CD8-positive, alpha-beta memory T cell (primary cell): ENCODE measurements around the gene SUGP2. TPM values are rescaled to one million over a fixed set of nuclear protein-coding genes. Genes with fewer than 3 reads are reported as not detected.
"Not testable (repeated sequence)": the region's sequence is repeated elsewhere in the genome, so short reads cannot be mapped to it uniquely, and the experiment has no call there.

Experiments used
- CTCF ChIA-PET: fragments of 350-600 bp; sonication (Branson Sonifier 250); formaldehyde crosslinking; loops from one replicate; lab custom pipeline; 2021; ENCODE audit warnings: antibody characterized with exemption; lab: Charles Lee
- POLR2A ChIA-PET: fragments of 350-600 bp; sonication (Branson Sonifier 250); formaldehyde crosslinking; loops from one replicate; lab custom pipeline; 2021; ENCODE audit warnings: antibody characterized with exemption; lab: Charles Lee
- DNase-seq, 5 donors: peaks; one replicate each; pipeline versions ENCODE4 v3.0.0 to v3.0.0-alpha.2; 2020 to 2022; ENCODE audit warnings: mixed read lengths in 1 of 5
- H3K27ac ChIP-seq: one replicate; pipeline ENCODE4 v1.7.0; 2013; ENCODE audit warnings: low read depth, mild to moderate bottlenecking, low read length, moderate library complexity
- H3K27me3 ChIP-seq: 2 replicates; pipeline ENCODE4 v1.7.0; 2013; ENCODE audit warnings: low read length, mild to moderate bottlenecking; ENCODE audit not compliant: insufficient read depth, poor library complexity, severe bottlenecking
- H3K36me3 ChIP-seq: 2 replicates; pipeline ENCODE4 v1.7.0; 2013; ENCODE audit warnings: mild to moderate bottlenecking, low read length, moderate library complexity; ENCODE audit not compliant: insufficient read depth
- H3K4me1 ChIP-seq: 2 replicates; pipeline ENCODE4 v1.7.0; 2013; ENCODE audit warnings: mild to moderate bottlenecking, low read length, moderate library complexity; ENCODE audit not compliant: insufficient read depth
- H3K4me3 ChIP-seq: 2 replicates; pipeline ENCODE4 v1.7.0; 2013; ENCODE audit warnings: mild to moderate bottlenecking, low read length
- H3K9me3 ChIP-seq: 2 replicates; pipeline ENCODE4 v1.7.0; 2013; ENCODE audit warnings: mild to moderate bottlenecking, low read length
- H3K27ac Mint-ChIP-seq, 8 donors: one replicate each; pipeline ENCODE4 v1.8.0; 2020 to 2021; ENCODE audit warnings: mixed read lengths in 8 of 8, mild to moderate bottlenecking in 6 of 8, inconsistent platforms in 3 of 8, moderate library complexity in 3 of 8
- H3K27me3 Mint-ChIP-seq, 2 donors: one replicate each; pipeline ENCODE4 v1.8.0; 2020 to 2021; ENCODE audit warnings: mixed read lengths in 2 of 2, mild to moderate bottlenecking in 1 of 2, moderate library complexity in 1 of 2
- H3K36me3 Mint-ChIP-seq, 3 donors: one replicate each; pipeline ENCODE4 v1.8.0; 2020 to 2021; ENCODE audit warnings: mixed read lengths in 3 of 3, inconsistent platforms in 1 of 3, mild to moderate bottlenecking in 1 of 3
- H3K4me1 Mint-ChIP-seq, 3 donors: one replicate each; pipeline ENCODE4 v1.8.0; 2020 to 2021; ENCODE audit warnings: mixed read lengths in 3 of 3, inconsistent platforms in 1 of 3, mild to moderate bottlenecking in 1 of 3
- H3K4me3 Mint-ChIP-seq, 7 donors: one replicate each; pipeline ENCODE4 v1.8.0; 2020 to 2021; ENCODE audit warnings: mixed read lengths in 7 of 7, mild to moderate bottlenecking in 6 of 7, moderate library complexity in 4 of 7, inconsistent platforms in 2 of 7
- H3K9me3 Mint-ChIP-seq, 5 donors: one replicate each; pipeline ENCODE4 v1.8.0; 2020 to 2022; ENCODE audit warnings: mixed read lengths in 5 of 5, mild to moderate bottlenecking in 3 of 5, moderate library complexity in 2 of 5, inconsistent platforms in 1 of 5
- polyA plus RNA-seq: library from polyadenylated mRNA; unstranded; fragments of 300-500 nt; fragmentation: Illumina TruSeq; gene quantifications from one replicate; pipeline ENCODE4 v1.2.3, GENCODE V29; 2021
- total RNA-seq, 2 experiments: library from RNA; stranded (reverse); gene quantifications; one replicate each; pipeline ENCODE4 v1.2.3, GENCODE V29; 2021

The SUGP2 gene
- total and polyA plus RNA-seq, 3 experiments from 2014 or later = 10.0 to 81.2 (median 77.6) TPM

- Histone ChIP-seq H3K4me3 (no peak overlapping the region), H3K9me3 (no peaks in the 10 kb centered on the region), H3K27ac (no peak overlapping the region), H3K36me3 (no peaks in the 10 kb centered on the region), H3K27me3 (no peaks in the 10 kb centered on the region), H3K4me1 (no peaks in the 10 kb centered on the region)
- Mint-ChIP-seq H3K27ac (no peak overlapping the region), H3K36me3 (no peaks in the 10 kb centered on the region), H3K27me3 (peaks cover 1 to 3% of the 10 kb centered on the region in 2 donors), H3K4me1 (peaks cover 0 to 3% (median under 1%) of the 10 kb centered on the region in 3 donors), H3K9me3 (no peaks in the 10 kb centered on the region), H3K4me3 (no peak overlapping the region)
- ChIA-PET CTCF (no interaction called here), POLR2A (no interaction called here)
- DNase-seq = no peak
These were observed 79.2 kb downstream of the SUGP2 start for GRCh38 chr19:18954094-18954493.

- H3K36me3 ChIP-seq, H3K9me3 Mint-ChIP-seq, H3K4me1 ChIP-seq, H3K27me3 Mint-ChIP-seq, H3K36me3 Mint-ChIP-seq, POLR2A ChIA-PET, DNase-seq, H3K27ac Mint-ChIP-seq, H3K4me3 Mint-ChIP-seq, H3K4me3 ChIP-seq, H3K27me3 ChIP-seq, CTCF ChIA-PET, H3K9me3 ChIP-seq, H3K27ac ChIP-seq: not testable (repeated sequence)
- H3K4me1 Mint-ChIP-seq = peaks cover 0 to 10% (median 2%) of the 10 kb centered on the region in 3 donors
These were observed 80.8 kb downstream of the SUGP2 start for GRCh38 chr19:18952364-18953003.

- Histone ChIP-seq H3K9me3 (no peaks in the 10 kb centered on the region), H3K27ac (no peak overlapping the region), H3K36me3 (no peaks in the 10 kb centered on the region), H3K4me1 (no peaks in the 10 kb centered on the region), H3K27me3 (no peaks in the 10 kb centered on the region), H3K4me3 (no peak overlapping the region)
- DNase-seq = no peak
- Mint-ChIP-seq H3K27me3 (peaks cover 5 to 8% of the 10 kb centered on the region in 2 donors), H3K27ac (no peak overlapping the region), H3K4me3 (no peak overlapping the region), H3K36me3 (no peaks in the 10 kb centered on the region), H3K9me3 (no peaks in the 10 kb centered on the region), H3K4me1 (peaks cover 0 to 14% (median 2%) of the 10 kb centered on the region in 3 donors)
- ChIA-PET POLR2A (no interaction called here), CTCF (no interaction called here)
These were observed 81.5 kb downstream of the SUGP2 start for GRCh38 chr19:18951721-18952281.

GRCh38 chr19:18949858-18950257 lies 83.5 kb downstream of the SUGP2 start:
- peak overlapping the region in 1 of 7 donors; percentile 51 for H3K4me3 Mint-ChIP-seq
- no peak for DNase-seq
- no peak overlapping the region for H3K4me3 ChIP-seq
- H3K27me3 ChIP-seq = no peaks in the 10 kb centered on the region
- no peaks in the 10 kb centered on the region for H3K9me3 ChIP-seq
- H3K27ac ChIP-seq = no peak overlapping the region
- peaks cover 0 to 18% (median 4%) of the 10 kb centered on the region in 3 donors for H3K4me1 Mint-ChIP-seq
- H3K27ac Mint-ChIP-seq = peak overlapping the region in 2 of 8 donors; percentile 26 to 47
- H3K36me3 ChIP-seq = no peaks in the 10 kb centered on the region
- ChIA-PET POLR2A (no interaction called here), CTCF (no interaction called here)
- H3K36me3 Mint-ChIP-seq = no peaks in the 10 kb centered on the region
- H3K9me3 Mint-ChIP-seq = no peaks in the 10 kb centered on the region
- H3K27me3 Mint-ChIP-seq = peaks cover 4 to 14% of the 10 kb centered on the region in 2 donors
- H3K4me1 ChIP-seq = no peaks in the 10 kb centered on the region

- Mint-ChIP-seq H3K9me3 (no peaks in the 10 kb centered on the region), H3K4me1 (peaks cover 0 to 18% (median 4%) of the 10 kb centered on the region in 3 donors), H3K36me3 (no peaks in the 10 kb centered on the region), H3K27me3 (peaks cover 4 to 14% of the 10 kb centered on the region in 2 donors), H3K27ac (peak overlapping the region in 1 of 8 donors; percentile 81), H3K4me3 (no peak overlapping the region)
- ChIA-PET POLR2A (no interaction called here), CTCF (no interaction called here)
- no peaks in the 10 kb centered on the region for H3K27me3 ChIP-seq
- no peaks in the 10 kb centered on the region for H3K36me3 ChIP-seq
- no peak overlapping the region for H3K27ac ChIP-seq
- no peaks in the 10 kb centered on the region for H3K9me3 ChIP-seq
- DNase-seq = no peak
- no peaks in the 10 kb centered on the region for H3K4me1 ChIP-seq
- no peak overlapping the region for H3K4me3 ChIP-seq
These were observed 84.4 kb downstream of the SUGP2 start for GRCh38 chr19:18948976-18949356.

GRCh38 chr19:18948075-18948975 lies 85.0 kb downstream of the SUGP2 start:
- Histone ChIP-seq H3K27ac (no peak overlapping the region), H3K27me3 (no peaks in the 10 kb centered on the region), H3K9me3 (no peaks in the 10 kb centered on the region), H3K4me3 (no peak overlapping the region), H3K36me3 (no peaks in the 10 kb centered on the region), H3K4me1 (no peaks in the 10 kb centered on the region)
- no peak for DNase-seq
- ChIA-PET POLR2A (interaction anchor here (0.6 kb wide), 1 partner anchor 115 kb away, joined by 6 read pairs; no protein-coding TSS in a partner anchor), CTCF (no interaction called here)
- peak overlapping the region in 1 of 7 donors; percentile 44 for H3K4me3 Mint-ChIP-seq
- peaks cover 7 to 14% of the 10 kb centered on the region in 2 donors for H3K27me3 Mint-ChIP-seq
- H3K27ac Mint-ChIP-seq = peak overlapping the region in 1 of 8 donors; percentile 65
- H3K36me3 Mint-ChIP-seq = no peaks in the 10 kb centered on the region
- no peaks in the 10 kb centered on the region for H3K9me3 Mint-ChIP-seq
- H3K4me1 Mint-ChIP-seq = peaks cover 0 to 18% (median 4%) of the 10 kb centered on the region in 3 donors

GRCh38 chr19:18946918-18947317 lies 86.4 kb downstream of the SUGP2 start:
- H3K4me1 ChIP-seq = no peaks in the 10 kb centered on the region
- no peaks in the 10 kb centered on the region for H3K27me3 ChIP-seq
- ChIA-PET CTCF (no interaction called here), POLR2A (no interaction called here)
- H3K36me3 Mint-ChIP-seq = no peaks in the 10 kb centered on the region
- no peak overlapping the region for H3K4me3 ChIP-seq
- H3K27ac Mint-ChIP-seq = no peak overlapping the region
- DNase-seq = no peak
- H3K4me3 Mint-ChIP-seq = peak overlapping the region in 1 of 7 donors; percentile 51
- no peak overlapping the region for H3K27ac ChIP-seq
- no peaks in the 10 kb centered on the region for H3K9me3 Mint-ChIP-seq
- no peaks in the 10 kb centered on the region for H3K9me3 ChIP-seq
- peaks cover 12 to 21% of the 10 kb centered on the region in 2 donors for H3K27me3 Mint-ChIP-seq
- peaks cover 0 to 20% (median 4%) of the 10 kb centered on the region in 3 donors for H3K4me1 Mint-ChIP-seq
- H3K36me3 ChIP-seq = no peaks in the 10 kb centered on the region

GRCh38 chr19:18946335-18946734 lies 87.0 kb downstream of the SUGP2 start:
- H3K27ac Mint-ChIP-seq = peak overlapping the region in 1 of 8 donors; percentile 55
- Histone ChIP-seq H3K36me3 (no peaks in the 10 kb centered on the region), H3K9me3 (no peaks in the 10 kb centered on the region), H3K27ac (no peak overlapping the region), H3K4me3 (no peak overlapping the region), H3K4me1 (no peaks in the 10 kb centered on the region), H3K27me3 (peaks cover 5% of the 10 kb centered on the region)
- peaks cover 0 to 26% (median 8%) of the 10 kb centered on the region in 3 donors for H3K4me1 Mint-ChIP-seq
- DNase-seq = no peak
- H3K36me3 Mint-ChIP-seq = no peaks in the 10 kb centered on the region
- H3K27me3 Mint-ChIP-seq = peaks cover 18 to 24% of the 10 kb centered on the region in 2 donors
- ChIA-PET POLR2A (no interaction called here), CTCF (no interaction called here)
- H3K4me3 Mint-ChIP-seq = no peak overlapping the region
- no peaks in the 10 kb centered on the region for H3K9me3 Mint-ChIP-seq
